Liver (tissue), 9 donors: ENCODE data around the gene NCS1. TPM values are rescaled to one million over a fixed set of nuclear protein-coding genes. Genes with fewer than 3 reads are reported as not detected.

Experiments
- DNase-seq: peaks from one replicate; pipeline ENCODE4 v3.0.0-alpha.2; 2017; ENCODE audit warnings: low spot score
- H3K27ac ChIP-seq, 2 donors: one replicate each; pipeline ENCODE4 v1.7.0; 2013; ENCODE audit warnings: inconsistent platforms in 2 of 2, low read length in 2 of 2, control low read depth in 1 of 2, low read depth in 1 of 2, mild to moderate bottlenecking in 1 of 2
- H3K27me3 ChIP-seq, 4 donors: one replicate each; pipeline versions ENCODE4 v1.6.1 to v1.7.0; 2013; ENCODE audit warnings: low read length in 3 of 4, inconsistent platforms in 1 of 4, mild to moderate bottlenecking in 1 of 4, moderate library complexity in 1 of 4; ENCODE audit not compliant: control insufficient read depth in 4 of 4, insufficient read depth in 4 of 4
- H3K36me3 ChIP-seq, 4 donors: one replicate each; pipeline versions ENCODE4 v1.6.1 to v1.7.0; 2013; ENCODE audit warnings: low read length in 3 of 4, mild to moderate bottlenecking in 3 of 4, low read depth in 1 of 4, moderate library complexity in 1 of 4; ENCODE audit not compliant: control insufficient read depth in 4 of 4, insufficient read depth in 3 of 4
- H3K4me1 ChIP-seq, 4 donors: one replicate each; pipeline versions ENCODE4 v1.6.1 to v1.7.0; 2013; ENCODE audit warnings: low read length in 3 of 4, mild to moderate bottlenecking in 3 of 4, moderate library complexity in 1 of 4; ENCODE audit not compliant: control insufficient read depth in 4 of 4, insufficient read depth in 4 of 4
- H3K4me3 ChIP-seq, 3 donors: one replicate each; pipeline versions ENCODE4 v1.6.1 to v1.7.0; 2013; ENCODE audit warnings: low read length in 3 of 3, control low read depth in 1 of 3, low read depth in 1 of 3, mild to moderate bottlenecking in 1 of 3
- H3K9ac ChIP-seq, 2 donors: one replicate each; pipeline ENCODE4 v1.7.0; 2013; ENCODE audit warnings: low read length in 2 of 2, mild to moderate bottlenecking in 2 of 2, moderate library complexity in 2 of 2, control low read depth in 1 of 2, low read depth in 1 of 2
- H3K9me3 ChIP-seq, 4 donors: one replicate each; pipeline versions ENCODE4 v1.6.1 to v1.7.0; 2013; ENCODE audit warnings: low read length in 3 of 4; ENCODE audit not compliant: control insufficient read depth in 4 of 4
- CTCF ChIP-seq: fragments of 150-350 bp; IDR thresholded peaks from 2 replicates; pipeline ENCODE4 v1.5.1; 2017; ENCODE audit warnings: improper control_type of control experiment, low read depth, low read length; ENCODE audit not compliant: missing input control
- EGR1 ChIP-seq, 2 donors: IDR thresholded peaks; 2 replicates each; pipeline ENCODE4 v1.6.1; 2016 to 2018; ENCODE audit warnings: antibody characterized with exemption in 2 of 2, low read depth in 2 of 2
- FOXA1 ChIP-seq: IDR thresholded peaks from 2 replicates; pipeline ENCODE4 v1.6.1; 2016; ENCODE audit warnings: antibody characterized with exemption
- FOXA2 ChIP-seq: IDR thresholded peaks from 2 replicates; pipeline ENCODE4 v1.6.1; 2016; ENCODE audit warnings: antibody characterized with exemption
- GABPA ChIP-seq, 2 donors: IDR thresholded peaks in 1 of 2; conservative IDR thresholded peaks in 1 of 2; 2 replicates each; pipeline ENCODE4 v1.6.1; 2016; ENCODE audit warnings: antibody characterized with exemption in 2 of 2, mild to moderate bottlenecking in 1 of 2, moderate library complexity in 1 of 2
- HNF4G ChIP-seq: IDR thresholded peaks from 2 replicates; pipeline ENCODE4 v1.6.1; 2016; ENCODE audit warnings: antibody characterized with exemption
- JUND ChIP-seq, 2 donors: IDR thresholded peaks; 2 replicates each; pipeline ENCODE4 v1.6.1; 2016; ENCODE audit warnings: antibody characterized with exemption in 2 of 2
- MAX ChIP-seq: IDR thresholded peaks from 2 replicates; pipeline ENCODE4 v1.6.1; 2016; ENCODE audit warnings: antibody characterized with exemption
- NR2F2 ChIP-seq: IDR thresholded peaks from 2 replicates; pipeline ENCODE4 v1.6.1; 2016; ENCODE audit warnings: antibody characterized with exemption
- RXRA ChIP-seq, 2 donors: IDR thresholded peaks; 2 replicates each; pipeline ENCODE4 v1.6.1; 2017 to 2018; ENCODE audit warnings: antibody characterized with exemption in 2 of 2, mild to moderate bottlenecking in 1 of 2
- SP1 ChIP-seq: IDR thresholded peaks from 2 replicates; pipeline ENCODE4 v1.6.1; 2018; ENCODE audit warnings: antibody characterized with exemption, mild to moderate bottlenecking
- YY1 ChIP-seq: IDR thresholded peaks from 2 replicates; pipeline ENCODE4 v1.6.1; 2016; ENCODE audit warnings: antibody characterized with exemption, mild to moderate bottlenecking
- WGBS: extraction: QIAGEN DNeasy Blood & Tissue Kit; methylation state at CpG from one replicate; pipeline ENCODE4 v1.1.7; 2013; 5-methylcytosine and 5-hydroxymethylcytosine counted together
- polyA plus RNA-seq, 2 donors: library from polyadenylated mRNA; stranded (reverse) in 1 of 2; unstranded in 1 of 2; fragments of 200-250 nt in 1 of 2; fragments of >200 nt in 1 of 2; fragmentation: Nextera tagmentation in 1 of 2; extraction: Ambion mirVana in 1 of 2; gene quantifications; one replicate each; pipeline versions ENCODE4 v1.2.1 to v1.2.3, GENCODE V29; 2013 to 2015
- total RNA-seq, 2 donors: library from RNA; depleted of rRNA; stranded (reverse); fragments of >200 nt; gene quantifications; one replicate each; pipeline ENCODE4 v1.2.3, GENCODE V29; 2014
- TF ChIP-seq, protein P1 (sequence below): IDR thresholded peaks from 2 replicates; pipeline ENCODE4 v1.6.1; 2016; ENCODE audit warnings: antibody characterized with exemption
- TF ChIP-seq, protein P2 (sequence below): IDR thresholded peaks from 2 replicates; pipeline ENCODE4 v1.6.1; 2016; ENCODE audit warnings: antibody characterized with exemption
- TF ChIP-seq, protein P3 (sequence below): IDR thresholded peaks from 2 replicates; pipeline ENCODE4 v1.6.1; 2016; ENCODE audit warnings: antibody characterized with exemption, mild to moderate bottlenecking
- donor health status: healthy.
- donor health status: healthy.
- donor health status: healthy.
- donor health status: healthy.
- donor health status: healthy.

NCS1 gene
- total and polyA plus RNA-seq, 4 donors, result 0.35 to 2.5 (median 1.2) TPM

- Histone ChIP-seq H3K4me3 (no peak overlapping the region), H3K4me1 (no peaks in the 10 kb centered on the region), H3K27ac (no peak overlapping the region), H3K36me3 (no peaks in the 10 kb centered on the region), H3K9me3 (no peaks in the 10 kb centered on the region), H3K9ac (no peak overlapping the region), H3K27me3 (no peaks in the 10 kb centered on the region)
- TF ChIP-seq FOXA2 (no peak), SP1 (no peak)
- TF ChIP-seq, protein P1, sequence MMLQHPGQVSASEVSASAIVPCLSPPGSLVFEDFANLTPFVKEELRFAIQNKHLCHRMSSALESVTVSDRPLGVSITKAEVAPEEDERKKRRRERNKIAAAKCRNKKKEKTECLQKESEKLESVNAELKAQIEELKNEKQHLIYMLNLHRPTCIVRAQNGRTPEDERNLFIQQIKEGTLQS, result no peak
- TF ChIP-seq, protein P2, sequence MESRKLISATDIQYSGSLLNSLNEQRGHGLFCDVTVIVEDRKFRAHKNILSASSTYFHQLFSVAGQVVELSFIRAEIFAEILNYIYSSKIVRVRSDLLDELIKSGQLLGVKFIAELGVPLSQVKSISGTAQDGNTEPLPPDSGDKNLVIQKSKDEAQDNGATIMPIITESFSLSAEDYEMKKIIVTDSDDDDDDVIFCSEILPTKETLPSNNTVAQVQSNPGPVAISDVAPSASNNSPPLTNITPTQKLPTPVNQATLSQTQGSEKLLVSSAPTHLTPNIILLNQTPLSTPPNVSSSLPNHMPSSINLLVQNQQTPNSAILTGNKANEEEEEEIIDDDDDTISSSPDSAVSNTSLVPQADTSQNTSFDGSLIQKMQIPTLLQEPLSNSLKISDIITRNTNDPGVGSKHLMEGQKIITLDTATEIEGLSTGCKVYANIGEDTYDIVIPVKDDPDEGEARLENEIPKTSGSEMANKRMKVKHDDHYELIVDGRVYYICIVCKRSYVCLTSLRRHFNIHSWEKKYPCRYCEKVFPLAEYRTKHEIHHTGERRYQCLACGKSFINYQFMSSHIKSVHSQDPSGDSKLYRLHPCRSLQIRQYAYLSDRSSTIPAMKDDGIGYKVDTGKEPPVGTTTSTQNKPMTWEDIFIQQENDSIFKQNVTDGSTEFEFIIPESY, result no peak
- WGBS, result 90% methylated on average over 4 of the region's 4 CpGs
- DNase-seq, result no peak
These were observed 5.8 kb upstream of the NCS1 start for GRCh38 chr9:130166399-130166798.

DNA sequence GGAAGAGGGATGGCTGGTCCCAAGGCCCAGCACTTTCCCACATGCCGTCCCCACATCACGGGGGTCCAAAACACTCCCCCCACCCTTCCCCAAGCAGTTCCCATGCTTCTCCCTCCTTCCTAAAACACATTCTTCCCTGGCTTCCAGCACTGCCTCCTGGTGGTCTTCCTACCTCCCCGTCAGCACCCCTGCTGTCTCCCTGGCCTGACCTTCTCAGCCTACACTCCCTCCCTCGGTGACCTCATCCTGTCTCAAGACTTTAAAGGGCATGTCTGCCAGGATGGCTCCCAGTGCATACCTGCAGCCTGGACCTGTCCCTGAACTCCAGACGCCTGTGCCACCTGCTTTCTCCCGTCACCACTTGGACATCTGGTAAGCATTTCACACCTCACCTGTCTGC, 4.3 kb upstream of the NCS1 start:
- Histone ChIP-seq H3K27ac (no peak overlapping the region), H3K4me3 (no peak overlapping the region), H3K4me1 (peaks cover 0 to 3% (median 1%) of the 10 kb centered on the region in 4 donors), H3K27me3 (no peaks in the 10 kb centered on the region), H3K9ac (no peak overlapping the region), H3K9me3 (no peaks in the 10 kb centered on the region), H3K36me3 (no peaks in the 10 kb centered on the region)
- no peak for TF ChIP-seq RXRA (IDR thresholded peaks at IDR 0.05)
- no peak for TF ChIP-seq MAX
- TF ChIP-seq, protein P3, sequence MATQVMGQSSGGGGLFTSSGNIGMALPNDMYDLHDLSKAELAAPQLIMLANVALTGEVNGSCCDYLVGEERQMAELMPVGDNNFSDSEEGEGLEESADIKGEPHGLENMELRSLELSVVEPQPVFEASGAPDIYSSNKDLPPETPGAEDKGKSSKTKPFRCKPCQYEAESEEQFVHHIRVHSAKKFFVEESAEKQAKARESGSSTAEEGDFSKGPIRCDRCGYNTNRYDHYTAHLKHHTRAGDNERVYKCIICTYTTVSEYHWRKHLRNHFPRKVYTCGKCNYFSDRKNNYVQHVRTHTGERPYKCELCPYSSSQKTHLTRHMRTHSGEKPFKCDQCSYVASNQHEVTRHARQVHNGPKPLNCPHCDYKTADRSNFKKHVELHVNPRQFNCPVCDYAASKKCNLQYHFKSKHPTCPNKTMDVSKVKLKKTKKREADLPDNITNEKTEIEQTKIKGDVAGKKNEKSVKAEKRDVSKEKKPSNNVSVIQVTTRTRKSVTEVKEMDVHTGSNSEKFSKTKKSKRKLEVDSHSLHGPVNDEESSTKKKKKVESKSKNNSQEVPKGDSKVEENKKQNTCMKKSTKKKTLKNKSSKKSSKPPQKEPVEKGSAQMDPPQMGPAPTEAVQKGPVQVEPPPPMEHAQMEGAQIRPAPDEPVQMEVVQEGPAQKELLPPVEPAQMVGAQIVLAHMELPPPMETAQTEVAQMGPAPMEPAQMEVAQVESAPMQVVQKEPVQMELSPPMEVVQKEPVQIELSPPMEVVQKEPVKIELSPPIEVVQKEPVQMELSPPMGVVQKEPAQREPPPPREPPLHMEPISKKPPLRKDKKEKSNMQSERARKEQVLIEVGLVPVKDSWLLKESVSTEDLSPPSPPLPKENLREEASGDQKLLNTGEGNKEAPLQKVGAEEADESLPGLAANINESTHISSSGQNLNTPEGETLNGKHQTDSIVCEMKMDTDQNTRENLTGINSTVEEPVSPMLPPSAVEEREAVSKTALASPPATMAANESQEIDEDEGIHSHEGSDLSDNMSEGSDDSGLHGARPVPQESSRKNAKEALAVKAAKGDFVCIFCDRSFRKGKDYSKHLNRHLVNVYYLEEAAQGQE, result no peak
- TF ChIP-seq, protein P2, result no peak
- TF ChIP-seq FOXA2, result no peak
- TF ChIP-seq, protein P1, result no peak
- no peak for TF ChIP-seq NR2F2
- TF ChIP-seq YY1, result no peak
- TF ChIP-seq JUND (IDR thresholded peaks at IDR 0.05), result no peak
- TF ChIP-seq CTCF, result no peak
- TF ChIP-seq FOXA1, result no peak
- no peak for TF ChIP-seq GABPA (IDR thresholded peaks at IDR 0.05 in 1 of 2, conservative IDR thresholded peaks at IDR 0.05 in 1 of 2)
- TF ChIP-seq HNF4G, result no peak
- no peak for TF ChIP-seq EGR1 (IDR thresholded peaks at IDR 0.05; ENCODE audit: low read depth in 2 of 2)
- WGBS, result 87% methylated on average over 6 of the region's 6 CpGs
- DNase-seq, result no peak
